H1 (cell line): ENCODE data around the gene CDH2. TPM values are rescaled to one million over a fixed set of nuclear protein-coding genes. Genes with fewer than 3 reads are reported as not detected.

Source experiments
- CTCF ChIA-PET: fragments of 300-600 bp; sonication (Branson Sonifier 250); formaldehyde crosslinking; loops from one replicate; lab custom pipeline; 2021; ENCODE audit not compliant: partially characterized antibody; lab: Charles Lee
- POLR2A ChIA-PET: fragments of 300-600 bp; sonication (Branson Sonifier 250); formaldehyde crosslinking; loops from one replicate; lab custom pipeline; 2021; ENCODE audit warnings: inconsistent platforms; ENCODE audit not compliant: partially characterized antibody; lab: Charles Lee
- DNase-seq, 2 experiments: peaks; one replicate each; pipeline versions ENCODE4 v3.0.0 to v3.0.0-alpha.2; 2010 to 2022; ENCODE audit warnings: low spot score in 2 of 2, low read depth in 1 of 2, mixed read lengths in 1 of 2
- FAIRE-seq: peaks from 2 replicates; lab custom pipeline; 2011; peaks lifted over from hg19 to GRCh38; lab: Jason Lieb, UNC
- H2AFZ ChIP-seq: 2 replicates; pipeline ENCODE4 v1.8.1; 2012; ENCODE audit warnings: low read length, inconsistent platforms
- H2AK5ac ChIP-seq: 2 replicates; pipeline ENCODE4 v1.6.1; 2013; ENCODE audit warnings: low read depth, low read length
- H2BK120ac ChIP-seq: replicated peaks from 2 replicates; pipeline ENCODE3; 2013; ENCODE audit warnings: low read depth, low read length, inconsistent platforms
- H2BK12ac ChIP-seq: 2 replicates; pipeline ENCODE4 v1.6.1; 2013; ENCODE audit warnings: low read depth, low read length
- H2BK15ac ChIP-seq: 2 replicates; pipeline ENCODE4 v1.6.1; 2013; ENCODE audit warnings: low read length
- H2BK20ac ChIP-seq: 2 replicates; pipeline ENCODE4 v1.6.1; 2013; ENCODE audit warnings: low read length
- H2BK5ac ChIP-seq: 2 replicates; pipeline ENCODE4 v1.6.1; 2013; ENCODE audit warnings: low read depth, low read length
- H3K14ac ChIP-seq: 2 replicates; pipeline ENCODE4 v1.6.1; 2013; ENCODE audit warnings: inconsistent platforms; ENCODE audit not compliant: insufficient read length
- H3K18ac ChIP-seq: 2 replicates; pipeline ENCODE4 v1.6.1; 2013; ENCODE audit warnings: low read length; ENCODE audit errors: extremely low read depth
- H3K23ac ChIP-seq: 2 replicates; pipeline ENCODE4 v1.6.1; 2013; ENCODE audit warnings: inconsistent platforms; ENCODE audit not compliant: insufficient read length
- H3K23me2 ChIP-seq: 2 replicates; pipeline ENCODE4 v1.6.1; 2013; ENCODE audit warnings: low read depth, low read length
- H3K27ac ChIP-seq: 2 replicates; pipeline ENCODE4 v1.6.1; 2011; ENCODE audit warnings: low read depth, low read length, inconsistent platforms
- H3K27me3 ChIP-seq, 4 experiments: replicated peaks in 1 of 4; 1 replicate in 1 of 4; 2 replicates in 3 of 4; pipeline versions ENCODE4 v1.6.1 to v1.8.1; 2011 to 2013; ENCODE audit warnings: low read length in 3 of 4, mild to moderate bottlenecking in 3 of 4, inconsistent platforms in 2 of 4, mixed read lengths in 2 of 4, moderate library complexity in 1 of 4; ENCODE audit not compliant: control insufficient read depth in 3 of 4, insufficient read depth in 3 of 4; ENCODE audit errors: extremely low read depth in 1 of 4
- H3K36me3 ChIP-seq, 4 experiments: 2 replicates each; pipeline versions ENCODE4 v1.6.1 to v1.8.1; 2011 to 2013; ENCODE audit warnings: mild to moderate bottlenecking in 4 of 4, low read length in 3 of 4, moderate library complexity in 2 of 4, control low read depth in 1 of 4, inconsistent platforms in 1 of 4; ENCODE audit not compliant: insufficient read depth in 4 of 4, control insufficient read depth in 2 of 4
- H3K4ac ChIP-seq: replicated peaks from 2 replicates; pipeline ENCODE3; 2013; ENCODE audit warnings: low read length, low read depth, mixed read lengths, inconsistent platforms; ENCODE audit not compliant: insufficient read length
- H3K4me1 ChIP-seq, 4 experiments: replicated peaks in 1 of 4; 1 replicate in 1 of 4; 2 replicates in 3 of 4; pipeline versions ENCODE4 v1.6.1 to v1.8.1; 2011 to 2013; ENCODE audit warnings: low read length in 3 of 4, inconsistent platforms in 2 of 4, mixed read lengths in 1 of 4; ENCODE audit not compliant: insufficient read depth in 4 of 4, control insufficient read depth in 3 of 4
- H3K4me2 ChIP-seq, 2 experiments: 2 replicates each; pipeline versions ENCODE4 v1.6.1 to v1.8.1; 2011 to 2013; ENCODE audit warnings: low read depth in 2 of 2, low read length in 2 of 2, control low read depth in 1 of 2, inconsistent platforms in 1 of 2, mild to moderate bottlenecking in 1 of 2; ENCODE audit not compliant: insufficient read depth in 1 of 2
- H3K4me3 ChIP-seq, 4 experiments: fragments of 200-600, 300-600 bp in 1 of 4; sonication (generic), shearing (Covaris generic), sonication (Bioruptor Twin) in 1 of 4; 2 replicates each; pipeline versions ENCODE4 v1.5.1 to v1.8.1; 2011 to 2016; ENCODE audit warnings: low read length in 4 of 4, low read depth in 3 of 4, control low read depth in 2 of 4, inconsistent platforms in 2 of 4, mild to moderate bottlenecking in 2 of 4, mixed read lengths in 1 of 4, moderate library complexity in 1 of 4; ENCODE audit not compliant: insufficient read depth in 2 of 4; ENCODE audit errors: extremely low read depth in 1 of 4
- H3K56ac ChIP-seq: replicated peaks from 2 replicates; pipeline ENCODE3; 2013; ENCODE audit warnings: low read depth, mild to moderate bottlenecking, mixed read lengths, low read length, inconsistent platforms; ENCODE audit not compliant: insufficient read length
- H3K79me1 ChIP-seq: 2 replicates; pipeline ENCODE4 v1.6.1; 2013; ENCODE audit warnings: low read depth, low read length, control low read depth
- H3K79me2 ChIP-seq, 2 experiments: 2 replicates each; pipeline versions ENCODE4 v1.6.1 to v1.8.1; 2012 to 2013; ENCODE audit warnings: low read length in 2 of 2, mild to moderate bottlenecking in 2 of 2, inconsistent platforms in 1 of 2; ENCODE audit not compliant: insufficient read depth in 2 of 2, control insufficient read depth in 1 of 2
- H3K9ac ChIP-seq, 4 experiments: replicated peaks in 1 of 4; 1 replicate in 1 of 4; 2 replicates in 3 of 4; pipeline versions ENCODE4 v1.6.1 to v1.8.1; 2011 to 2013; ENCODE audit warnings: low read depth in 3 of 4, low read length in 3 of 4, control low read depth in 2 of 4, mild to moderate bottlenecking in 2 of 4, moderate library complexity in 2 of 4, inconsistent platforms in 1 of 4; ENCODE audit errors: extremely low read depth in 1 of 4
- H3K9me3 ChIP-seq, 2 experiments: 2 replicates each; pipeline versions ENCODE4 v1.6.1 to v1.8.1; 2012 to 2013; ENCODE audit warnings: mild to moderate bottlenecking in 2 of 2, moderate library complexity in 2 of 2, control low read depth in 1 of 2, inconsistent platforms in 1 of 2, low read depth in 1 of 2, low read length in 1 of 2, mixed read lengths in 1 of 2; ENCODE audit not compliant: insufficient read depth in 2 of 2
- H4K20me1 ChIP-seq, 2 experiments: replicated peaks in 1 of 2; 2 replicates each; pipeline versions ENCODE3 to v1.8.1; 2011 to 2013; ENCODE audit warnings: inconsistent platforms in 2 of 2, low read length in 2 of 2, mild to moderate bottlenecking in 1 of 2; ENCODE audit not compliant: insufficient read depth in 2 of 2, control insufficient read depth in 1 of 2
- H4K5ac ChIP-seq: 2 replicates; pipeline ENCODE4 v1.6.1; 2013; ENCODE audit warnings: low read length, low read depth, mixed read lengths, inconsistent platforms; ENCODE audit not compliant: insufficient read length
- H4K8ac ChIP-seq: 2 replicates; pipeline ENCODE4 v1.8.0; 2013; ENCODE audit warnings: mild to moderate bottlenecking, moderate library complexity, low read length, inconsistent platforms; ENCODE audit not compliant: insufficient read depth; ENCODE audit errors: extremely low read depth
- H4K91ac ChIP-seq: replicated peaks from 2 replicates; pipeline ENCODE3; 2013; ENCODE audit warnings: low read length, mixed read lengths, inconsistent platforms; ENCODE audit not compliant: insufficient read length
- ATF2 ChIP-seq: IDR thresholded peaks from 2 replicates; pipeline ENCODE4 v1.6.1; 2012; ENCODE audit warnings: low read length, inconsistent platforms
- CBX5 ChIP-seq: fragments of 300-800, 300-1000 bp; sonication (generic); IDR thresholded peaks from 2 replicates; pipeline ENCODE4 v1.7.1; 2016; ENCODE audit warnings: antibody characterized with exemption, low read length, low read depth
- CEBPB ChIP-seq: IDR thresholded peaks from 2 replicates; pipeline ENCODE4 v1.6.1; 2012; ENCODE audit warnings: low read depth, low read length
- HDAC2 ChIP-seq, 2 experiments: fragments of 300-600 bp in 1 of 2; sonication (generic) in 1 of 2; IDR thresholded peaks; 2 replicates each; pipeline ENCODE4 v1.6.1; 2011 to 2012; ENCODE audit warnings: low read depth in 2 of 2, low read length in 2 of 2, mild to moderate bottlenecking in 2 of 2, moderate library complexity in 2 of 2, borderline replicate concordance in 1 of 2, inconsistent platforms in 1 of 2
- WGBS, 2 experiments: shearing (Covaris generic) in 1 of 2; methylation state at CpG; one replicate each; pipeline versions ENCODE4 v1.1.6 to v1.1.7; 2013 to 2015; ENCODE audit warnings: low lambda C conversion rate in 2 of 2, mixed read lengths in 2 of 2, inconsistent platforms in 1 of 2, low coverage in 1 of 2, missing lambda C conversion rate in 1 of 2; ENCODE audit not compliant: insufficient replicate concordance in 2 of 2, insufficient coverage in 1 of 2, insufficient read length in 1 of 2; ENCODE audit errors: extremely low coverage in 1 of 2, missing lambda C conversion rate in 1 of 2; 5-methylcytosine and 5-hydroxymethylcytosine counted together
- polyA plus RNA-seq, 7 experiments: library from polyadenylated mRNA; depleted of rRNA in 3 of 7; stranded (reverse) in 5 of 7; unstranded in 2 of 7; fragments of >200 nt in 5 of 7; fragments of 200-250 nt in 2 of 7; gene quantifications; 1 replicate in 5 of 7; 2 replicates in 1 of 7; 4 replicates in 1 of 7; pipeline versions ENCODE4 v1.2.1 to v1.2.3, GENCODE V29; 2011 to 2013; ENCODE audit warnings: missing spikeins in 2 of 7, mixed read lengths in 2 of 7
- total RNA-seq: library from RNA; stranded (reverse); fragmentation: NEBNext Ultra II Directional; extraction: Animal tissue kit (Norgen Biotek cat#: 25700); gene quantifications from 2 replicates; pipeline ENCODE4 v1.2.1, GENCODE V29; 2021

The CDH2 gene
- total and polyA plus RNA-seq, 2 of the 8 experiments (the other 6 are each of a cell fraction or from before 2014, with no cell fraction given) = 15.0 to 56.5 TPM

- H3K4me1 ChIP-seq = peaks cover 1 to 15% (median 7%) of the 10 kb centered on the region in 4 experiments; a peak in 4 of 7 replicates
- ChIA-PET CTCF (interaction anchor here (0.6 kb wide), 1 partner anchor 678 kb away, joined by 3 read pairs; no protein-coding TSS in a partner anchor), POLR2A (no interaction called here)
- H2AK5ac ChIP-seq = no peak overlapping the region
- TF ChIP-seq ATF2 = no peak
- no peak for TF ChIP-seq CBX5
- no peak for TF ChIP-seq HDAC2 (IDR thresholded peaks at IDR 0.05; ENCODE audit: borderline replicate concordance in 1 of 2, low read depth in 2 of 2, low read length in 2 of 2)
- TF ChIP-seq CEBPB = no peak
- FAIRE-seq = no peak
- no peaks in the 10 kb centered on the region for H3K27me3 ChIP-seq
- H2BK15ac ChIP-seq = no peak overlapping the region
- H3K4me3 ChIP-seq = no peak overlapping the region
- no peaks in the 10 kb centered on the region for H3K79me2 ChIP-seq
- 93% methylated on average over 9 of the region's 9 CpGs; no CpG with 5 or more reads in 1 of the 2 experiments for WGBS, 2 experiments
- no peak overlapping the region for H3K18ac ChIP-seq
- H3K9me3 ChIP-seq = no peaks in the 10 kb centered on the region
- no peaks in the 10 kb centered on the region for H3K79me1 ChIP-seq
- no peak overlapping the region for H2BK120ac ChIP-seq
- H2BK12ac ChIP-seq = no peak overlapping the region
- H2AFZ ChIP-seq = no peak overlapping the region
- no peaks in the 10 kb centered on the region for H3K36me3 ChIP-seq
- no peak overlapping the region for H3K14ac ChIP-seq
- H3K56ac ChIP-seq = no peak overlapping the region
- H3K4me2 ChIP-seq = no peak overlapping the region
- no peak overlapping the region for H2BK5ac ChIP-seq
- no peaks in the 10 kb centered on the region for H4K20me1 ChIP-seq
- no peak overlapping the region for H3K9ac ChIP-seq
- H2BK20ac ChIP-seq = no peak overlapping the region
- H3K27ac ChIP-seq = no peak overlapping the region
- H3K23ac ChIP-seq = no peak overlapping the region
- H4K8ac ChIP-seq = no peak overlapping the region
- no peak overlapping the region for H3K4ac ChIP-seq
- no peak overlapping the region for H4K5ac ChIP-seq
- H3K23me2 ChIP-seq = no peaks in the 10 kb centered on the region
- DNase-seq = no peak
- no peak overlapping the region for H4K91ac ChIP-seq
Observed at GRCh38 chr18:28110924-28111323, 66.0 kb downstream of the CDH2 start.
